DND-41 (cell line): ENCODE measurements around the gene NBEAL2.
A peak's percentile ranks its signal among the peaks of the same experiment; 100 is the strongest.

Source experiments
- ATAC-seq: fragments of 200-7000 bp; cut with Tn5 transposase; 3 replicates; pipeline ENCODE4 v1.9.1; 2021; ENCODE audit warnings: low read depth; ENCODE audit not compliant: insufficient read depth
- DNase-seq: peaks from one replicate; pipeline ENCODE4 v3.0.0-alpha.2; 2020
- H2AFZ ChIP-seq: 2 replicates; pipeline ENCODE4 v1.6.0; 2012; ENCODE audit warnings: low read depth, low read length
- H3K27ac ChIP-seq: 2 replicates; pipeline ENCODE4 v1.5.1; 2012; ENCODE audit warnings: low read length, inconsistent platforms
- H3K27me3 ChIP-seq: fragments of 200-600 bp; sonication (generic); 2 replicates; pipeline ENCODE4 v1.6.0; 2012; ENCODE audit warnings: low read length, mild to moderate bottlenecking, inconsistent platforms; ENCODE audit not compliant: insufficient read depth, poor library complexity
- H3K36me3 ChIP-seq: 2 replicates; pipeline ENCODE4 v1.5.1; 2012; ENCODE audit warnings: low read length, inconsistent platforms; ENCODE audit not compliant: insufficient read depth
- H3K4me1 ChIP-seq: 2 replicates; pipeline ENCODE4 v1.5.1; 2012; ENCODE audit warnings: mild to moderate bottlenecking, low read length; ENCODE audit not compliant: insufficient read depth
- H3K4me2 ChIP-seq: 2 replicates; pipeline ENCODE4 v1.6.0; 2012; ENCODE audit warnings: mild to moderate bottlenecking, moderate library complexity, low read length, inconsistent platforms; ENCODE audit not compliant: insufficient read depth
- H3K4me3 ChIP-seq, 2 experiments: fragments of 200-600 bp in 1 of 2; shearing (Covaris generic) in 1 of 2; 2 replicates each; pipeline ENCODE4 v1.5.1; 2012 to 2016; ENCODE audit warnings: inconsistent platforms in 2 of 2, low read length in 2 of 2, mild to moderate bottlenecking in 2 of 2, low read depth in 1 of 2, moderate library complexity in 1 of 2
- H3K79me2 ChIP-seq: 2 replicates; pipeline ENCODE4 v1.6.0; 2012; ENCODE audit warnings: low read length, inconsistent platforms; ENCODE audit not compliant: insufficient read depth
- H3K9ac ChIP-seq: 2 replicates; pipeline ENCODE4 v1.6.0; 2012; ENCODE audit warnings: low read depth, mild to moderate bottlenecking, inconsistent platforms, low read length, moderate library complexity
- H3K9me3 ChIP-seq: 2 replicates; pipeline ENCODE4 v1.5.1; 2012; ENCODE audit warnings: low read length, moderate library complexity, mild to moderate bottlenecking, inconsistent platforms; ENCODE audit not compliant: insufficient read depth, severe bottlenecking
- H4K20me1 ChIP-seq: 2 replicates; pipeline ENCODE4 v1.6.0; 2012; ENCODE audit warnings: low read length; ENCODE audit not compliant: insufficient read depth
- EZH2 ChIP-seq: IDR thresholded peaks from 3 replicates; pipeline ENCODE4 v1.6.1; 2012; ENCODE audit warnings: borderline replicate concordance, low read depth, mild to moderate bottlenecking, moderate library complexity, low read length, inconsistent platforms; ENCODE audit not compliant: severe bottlenecking
- TF ChIP-seq, protein P1 (sequence below): IDR thresholded peaks from 2 replicates; pipeline ENCODE4 v1.5.1; 2012; ENCODE audit warnings: borderline replicate concordance, low read length, moderate library complexity, mild to moderate bottlenecking; ENCODE audit not compliant: poor library complexity, severe bottlenecking; ENCODE audit errors: extremely low read depth

Gene NBEAL2

DNA sequence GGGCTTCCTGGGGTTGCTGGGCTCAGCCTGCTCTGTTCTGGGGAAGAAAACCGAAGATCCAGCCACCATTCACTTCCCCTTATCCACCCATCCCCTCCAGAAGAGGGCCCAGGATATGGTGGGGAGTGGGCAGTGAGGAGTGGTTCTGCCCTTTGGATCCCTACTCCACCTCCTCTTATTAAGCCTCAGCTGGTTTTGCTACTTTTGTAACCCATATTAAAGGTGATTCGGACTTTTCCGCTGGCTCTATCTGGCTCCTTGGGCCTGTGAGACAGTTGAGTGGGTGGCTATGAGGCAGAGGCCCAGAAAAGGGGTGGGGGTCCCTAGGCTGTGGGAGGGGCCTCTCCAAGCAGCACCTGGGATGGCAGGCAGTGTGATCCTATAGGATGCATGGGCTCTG, 33.8 kb downstream of the NBEAL2 start:
- ATAC-seq: no peak
- TF ChIP-seq, protein P1, sequence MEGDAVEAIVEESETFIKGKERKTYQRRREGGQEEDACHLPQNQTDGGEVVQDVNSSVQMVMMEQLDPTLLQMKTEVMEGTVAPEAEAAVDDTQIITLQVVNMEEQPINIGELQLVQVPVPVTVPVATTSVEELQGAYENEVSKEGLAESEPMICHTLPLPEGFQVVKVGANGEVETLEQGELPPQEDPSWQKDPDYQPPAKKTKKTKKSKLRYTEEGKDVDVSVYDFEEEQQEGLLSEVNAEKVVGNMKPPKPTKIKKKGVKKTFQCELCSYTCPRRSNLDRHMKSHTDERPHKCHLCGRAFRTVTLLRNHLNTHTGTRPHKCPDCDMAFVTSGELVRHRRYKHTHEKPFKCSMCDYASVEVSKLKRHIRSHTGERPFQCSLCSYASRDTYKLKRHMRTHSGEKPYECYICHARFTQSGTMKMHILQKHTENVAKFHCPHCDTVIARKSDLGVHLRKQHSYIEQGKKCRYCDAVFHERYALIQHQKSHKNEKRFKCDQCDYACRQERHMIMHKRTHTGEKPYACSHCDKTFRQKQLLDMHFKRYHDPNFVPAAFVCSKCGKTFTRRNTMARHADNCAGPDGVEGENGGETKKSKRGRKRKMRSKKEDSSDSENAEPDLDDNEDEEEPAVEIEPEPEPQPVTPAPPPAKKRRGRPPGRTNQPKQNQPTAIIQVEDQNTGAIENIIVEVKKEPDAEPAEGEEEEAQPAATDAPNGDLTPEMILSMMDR: no peak
- no peak for TF ChIP-seq EZH2

DNA sequence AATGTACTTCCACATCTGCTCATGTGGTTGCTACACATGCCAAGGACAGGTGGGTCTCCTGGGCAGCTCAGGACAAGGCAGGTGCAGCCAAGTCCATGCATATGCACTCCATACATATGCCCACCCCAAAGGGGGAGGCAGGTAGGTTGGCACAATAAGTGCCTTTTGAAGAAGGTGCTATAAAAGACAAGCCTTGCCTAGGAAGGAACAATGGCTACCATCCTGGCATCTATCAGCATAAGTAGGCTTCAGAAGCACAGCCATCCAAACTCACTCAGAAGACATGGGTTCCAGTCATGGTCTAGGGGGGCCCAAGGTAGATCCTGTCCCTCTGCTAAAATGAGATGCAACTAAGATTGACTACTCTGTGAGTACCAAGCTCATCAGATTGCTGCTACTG, 34.6 kb downstream of the NBEAL2 start:
- Histone ChIP-seq H3K4me3 (no peak overlapping the region), H3K9ac (no peak overlapping the region), H3K9me3 (no peaks in the 10 kb centered on the region), H3K27me3 (no peaks in the 10 kb centered on the region), H3K27ac (peak overlapping the region; percentile 70), H4K20me1 (no peaks in the 10 kb centered on the region), H3K79me2 (peaks cover 14% of the 10 kb centered on the region), H3K4me2 (no peak overlapping the region), H3K4me1 (peaks cover 61% of the 10 kb centered on the region), H3K36me3 (peaks cover 50% of the 10 kb centered on the region), H2AFZ (no peak overlapping the region)
- no peak for ATAC-seq
- no peak for DNase-seq
- TF ChIP-seq, protein P1: no peak
- TF ChIP-seq EZH2: no peak

More for the DNA sequence above, 33.8 kb downstream of the NBEAL2 start:
- Histone ChIP-seq H3K4me1 (peaks cover 53% of the 10 kb centered on the region), H3K36me3 (peaks cover 53% of the 10 kb centered on the region), H3K4me3 (no peak overlapping the region), H3K79me2 (peaks cover 12% of the 10 kb centered on the region), H3K4me2 (no peak overlapping the region), H3K27me3 (no peaks in the 10 kb centered on the region), H3K9ac (no peak overlapping the region), H3K9me3 (no peaks in the 10 kb centered on the region), H2AFZ (no peak overlapping the region), H4K20me1 (no peaks in the 10 kb centered on the region), H3K27ac (peak overlapping the region; percentile 70)
- no peak for DNase-seq

DNA sequence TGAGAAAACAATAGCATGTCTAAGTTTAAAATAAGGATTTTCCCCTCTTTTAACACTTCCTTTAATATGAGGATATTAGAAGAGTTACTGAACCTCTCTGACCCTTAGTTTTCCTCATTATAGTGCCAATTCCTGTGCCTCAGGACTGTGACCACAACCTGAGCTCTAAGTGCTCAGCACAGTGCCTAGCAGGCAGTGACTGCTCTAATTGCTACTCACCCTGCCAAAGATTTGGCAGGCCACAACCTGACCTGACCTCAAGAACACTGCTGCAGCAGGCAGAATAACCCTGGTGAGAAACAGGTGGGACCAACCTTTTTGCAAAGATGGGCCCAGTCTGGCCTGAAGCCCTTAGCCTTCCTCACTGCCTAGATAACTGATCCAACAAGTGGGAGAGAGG, 35.7 kb downstream of the NBEAL2 start:
- no peaks in the 10 kb centered on the region for H3K9me3 ChIP-seq
- H3K79me2 ChIP-seq: peaks cover 25% of the 10 kb centered on the region
- no peak overlapping the region for H3K4me3 ChIP-seq
- H3K4me2 ChIP-seq: peak overlapping the region; percentile 34
- DNase-seq (peak; percentile 52), ATAC-seq (no peak)
- H2AFZ ChIP-seq: no peak overlapping the region
- peak overlapping the region; percentile 97 for H3K27ac ChIP-seq
- TF ChIP-seq EZH2: no peak
- TF ChIP-seq, protein P1: no peak
- H3K27me3 ChIP-seq: no peaks in the 10 kb centered on the region
- no peaks in the 10 kb centered on the region for H4K20me1 ChIP-seq
- H3K36me3 ChIP-seq: peaks cover 54% of the 10 kb centered on the region
- H3K4me1 ChIP-seq: peaks cover 72% of the 10 kb centered on the region
- H3K9ac ChIP-seq: peak overlapping the region; percentile 61
